Measurements from ENCODE around the gene NADSYN1.

GRCh38 chr11:71484248-71485062 lies 31.5 kb downstream of the NADSYN1 start:
- TF ChIP-seq, protein P1, sequence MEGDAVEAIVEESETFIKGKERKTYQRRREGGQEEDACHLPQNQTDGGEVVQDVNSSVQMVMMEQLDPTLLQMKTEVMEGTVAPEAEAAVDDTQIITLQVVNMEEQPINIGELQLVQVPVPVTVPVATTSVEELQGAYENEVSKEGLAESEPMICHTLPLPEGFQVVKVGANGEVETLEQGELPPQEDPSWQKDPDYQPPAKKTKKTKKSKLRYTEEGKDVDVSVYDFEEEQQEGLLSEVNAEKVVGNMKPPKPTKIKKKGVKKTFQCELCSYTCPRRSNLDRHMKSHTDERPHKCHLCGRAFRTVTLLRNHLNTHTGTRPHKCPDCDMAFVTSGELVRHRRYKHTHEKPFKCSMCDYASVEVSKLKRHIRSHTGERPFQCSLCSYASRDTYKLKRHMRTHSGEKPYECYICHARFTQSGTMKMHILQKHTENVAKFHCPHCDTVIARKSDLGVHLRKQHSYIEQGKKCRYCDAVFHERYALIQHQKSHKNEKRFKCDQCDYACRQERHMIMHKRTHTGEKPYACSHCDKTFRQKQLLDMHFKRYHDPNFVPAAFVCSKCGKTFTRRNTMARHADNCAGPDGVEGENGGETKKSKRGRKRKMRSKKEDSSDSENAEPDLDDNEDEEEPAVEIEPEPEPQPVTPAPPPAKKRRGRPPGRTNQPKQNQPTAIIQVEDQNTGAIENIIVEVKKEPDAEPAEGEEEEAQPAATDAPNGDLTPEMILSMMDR (conservative IDR thresholded peaks at IDR 0.05; ENCODE audit: low read length) = no peak
- TF ChIP-seq EZH2phosphoT487 (IDR thresholded peaks at IDR 0.05; ENCODE audit: borderline replicate concordance, low read depth, low read length) = no peak
